Smooth muscle cell (in vitro differentiated cells): ENCODE results near the gene PPP1R1B. TPM values are rescaled to one million over a fixed set of nuclear protein-coding genes. Genes with fewer than 3 reads are reported as not detected.

Experiments
- DNase-seq: peaks from one replicate; lab custom pipeline; 2025; ENCODE audit not compliant: unreplicated experiment; lab: John Stamatoyannopoulos, UW
- H2AFZ ChIP-seq: fragments of 200-600 bp; sonication (generic); 2 replicates; pipeline ENCODE4 v1.6.0; 2016; ENCODE audit warnings: antibody characterized with exemption, low read depth, mild to moderate bottlenecking
- H3F3A ChIP-seq: fragments of 200-600 bp; sonication (generic); 2 replicates; pipeline ENCODE4 v1.6.0; 2017; ENCODE audit warnings: antibody characterized with exemption, low read depth
- H3K27ac ChIP-seq: fragments of 200-600 bp; sonication (generic); 2 replicates; pipeline ENCODE4 v1.5.1; 2016; ENCODE audit warnings: low read depth, mild to moderate bottlenecking
- H3K27me3 ChIP-seq: fragments of 200-600 bp; sonication (generic); 2 replicates; pipeline ENCODE4 v1.6.1; 2016; ENCODE audit warnings: low read depth, mild to moderate bottlenecking
- H3K36me3 ChIP-seq: fragments of 200-600 bp; sonication (generic); 2 replicates; pipeline ENCODE4 v1.5.1; 2016; ENCODE audit warnings: low read depth
- H3K4me1 ChIP-seq: fragments of 200-600 bp; sonication (generic); 2 replicates; pipeline ENCODE4 v1.5.1; 2016; ENCODE audit warnings: low read depth
- H3K4me2 ChIP-seq: fragments of 200-600 bp; sonication (generic); 2 replicates; pipeline ENCODE4 v1.6.0; 2016; ENCODE audit warnings: mild to moderate bottlenecking
- H3K4me3 ChIP-seq: fragments of 200-600 bp; sonication (generic); 2 replicates; pipeline ENCODE4 v1.5.1; 2016; ENCODE audit warnings: mild to moderate bottlenecking
- H3K79me2 ChIP-seq: fragments of 200-600 bp; sonication (generic); 2 replicates; pipeline ENCODE4 v1.6.0; 2016; ENCODE audit warnings: low read depth, mild to moderate bottlenecking
- H3K9ac ChIP-seq: fragments of 200-600 bp; sonication (generic); 2 replicates; pipeline ENCODE4 v1.6.0; 2016; ENCODE audit warnings: low read depth
- H3K9me3 ChIP-seq: fragments of 200-600 bp; sonication (generic); replicated peaks from 2 replicates; pipeline ENCODE4 v1.5.1; 2016; ENCODE audit warnings: low read depth
- H4K20me1 ChIP-seq: fragments of 200-600 bp; sonication (generic); 2 replicates; pipeline ENCODE4 v1.6.0; 2016; ENCODE audit warnings: low read depth
- CTCF ChIP-seq: fragments of 200-600 bp; sonication (generic); IDR thresholded peaks from 2 replicates; pipeline ENCODE4 v1.5.1; 2017; ENCODE audit warnings: borderline replicate concordance, mild to moderate bottlenecking, antibody characterized with exemption; ENCODE audit not compliant: insufficient read depth, poor library complexity, severe bottlenecking
- WGBS: methylation state at CpG from one replicate; pipeline ENCODE4 v1.1.7; 2016; ENCODE audit warnings: low lambda C conversion rate; 5-methylcytosine and 5-hydroxymethylcytosine counted together
- polyA plus RNA-seq: library from polyadenylated mRNA; unstranded; fragments of >200 nt; fragmentation: Nextera tagmentation; extraction: Ambion mirVana; gene quantifications from 2 replicates; pipeline ENCODE4 v1.2.1, GENCODE V29; 2016
- total RNA-seq: library from RNA; depleted of rRNA; stranded (reverse); fragments of >200 nt; gene quantifications from 2 replicates; pipeline ENCODE4 v1.2.3, GENCODE V29; 2014

PPP1R1B gene
- total and polyA plus RNA-seq, 2 experiments from 2014 or later, result not detected

- Histone ChIP-seq H3K9me3 (no peaks in the 10 kb centered on the region), H2AFZ (no peak overlapping the region), H3K9ac (no peak overlapping the region), H3K36me3 (no peaks in the 10 kb centered on the region), H3K4me2 (no peak overlapping the region), H3F3A (no peaks in the 10 kb centered on the region), H3K4me3 (no peak overlapping the region), H3K79me2 (peaks cover 14% of the 10 kb centered on the region), H4K20me1 (peaks cover 5% of the 10 kb centered on the region), H3K4me1 (peaks cover 15% of the 10 kb centered on the region), H3K27ac (no peak overlapping the region), H3K27me3 (peaks cover 36% of the 10 kb centered on the region)
- no peak for DNase-seq
- WGBS, result 86% methylated on average over 8 of the region's 8 CpGs
- TF ChIP-seq CTCF, result no peak
Measured at GRCh38 chr17:39633570-39634183, 6.9 kb downstream of the PPP1R1B start.

GRCh38 chr17:39634384-39634871, 7.7 kb downstream of the PPP1R1B start:
- H3K4me1 ChIP-seq, result peaks cover 13% of the 10 kb centered on the region
- no peaks in the 10 kb centered on the region for H3K36me3 ChIP-seq
- peaks cover 28% of the 10 kb centered on the region for H3K27me3 ChIP-seq
- H3K4me2 ChIP-seq, result no peak overlapping the region
- H2AFZ ChIP-seq, result no peak overlapping the region
- H3K27ac ChIP-seq, result no peak overlapping the region
- 41% methylated on average over 2 of the region's 2 CpGs for WGBS
- peak; percentile 70 for TF ChIP-seq CTCF
- peaks cover 22% of the 10 kb centered on the region for H3K79me2 ChIP-seq
- H3K9me3 ChIP-seq, result no peaks in the 10 kb centered on the region
- no peak for DNase-seq
- H3F3A ChIP-seq, result no peaks in the 10 kb centered on the region
- H3K9ac ChIP-seq, result no peak overlapping the region
- no peak overlapping the region for H3K4me3 ChIP-seq
- H4K20me1 ChIP-seq, result peaks cover 10% of the 10 kb centered on the region

GRCh38 chr17:39635614-39636176, 8.9 kb downstream of the PPP1R1B start:
- no peak overlapping the region for H2AFZ ChIP-seq
- peaks cover 34% of the 10 kb centered on the region for H3K79me2 ChIP-seq
- no peaks in the 10 kb centered on the region for H3K9me3 ChIP-seq
- no peak for TF ChIP-seq CTCF
- no peaks in the 10 kb centered on the region for H3K36me3 ChIP-seq
- 91% methylated on average over 8 of the region's 8 CpGs for WGBS
- no peak overlapping the region for H3K9ac ChIP-seq
- peaks cover 19% of the 10 kb centered on the region for H4K20me1 ChIP-seq
- H3K4me2 ChIP-seq, result no peak overlapping the region
- H3K27ac ChIP-seq, result no peak overlapping the region
- H3K4me3 ChIP-seq, result no peak overlapping the region
- no peak for DNase-seq
- H3F3A ChIP-seq, result no peaks in the 10 kb centered on the region
- H3K4me1 ChIP-seq, result peaks cover 13% of the 10 kb centered on the region
- peaks cover 17% of the 10 kb centered on the region for H3K27me3 ChIP-seq

- peak overlapping the region; percentile 95 for H3K4me2 ChIP-seq
- H4K20me1 ChIP-seq, result peaks cover 27% of the 10 kb centered on the region
- peaks cover 13% of the 10 kb centered on the region for H3K4me1 ChIP-seq
- no peaks in the 10 kb centered on the region for H3K36me3 ChIP-seq
- peaks cover 42% of the 10 kb centered on the region for H3K79me2 ChIP-seq
- no peaks in the 10 kb centered on the region for H3K9me3 ChIP-seq
- peak overlapping the region; percentile 84 for H3K9ac ChIP-seq
- peak overlapping the region; percentile 89 for H2AFZ ChIP-seq
- H3K27me3 ChIP-seq, result peaks cover 8% of the 10 kb centered on the region
- no peak overlapping the region for H3K27ac ChIP-seq
- WGBS, result 54% methylated on average over 6 of the region's 6 CpGs
- H3K4me3 ChIP-seq, result peak overlapping the region; percentile 94
- no peak for DNase-seq
- H3F3A ChIP-seq, result no peaks in the 10 kb centered on the region
- no peak for TF ChIP-seq CTCF
Measured at GRCh38 chr17:39636587-39636926, 9.8 kb downstream of the PPP1R1B start.
